KMS-11 (cell line): ENCODE results near the gene USP47.
A peak's percentile ranks its signal among the peaks of the same experiment; 100 is the strongest.

ENCODE experiments used
- H2AFZ ChIP-seq: fragments of 200-600 bp; sonication (generic); 2 replicates; pipeline ENCODE4 v1.6.1; 2016; ENCODE audit warnings: antibody characterized with exemption, mixed run types, low read depth
- H3K27ac ChIP-seq: fragments of 200-600 bp; sonication (generic); 2 replicates; pipeline ENCODE4 v1.6.1; 2016; ENCODE audit warnings: mild to moderate bottlenecking, mixed run types
- H3K27me3 ChIP-seq: fragments of 200-600 bp; sonication (generic); 2 replicates; pipeline ENCODE4 v1.6.1; 2017; ENCODE audit warnings: mild to moderate bottlenecking, low read depth, mixed run types, moderate library complexity; ENCODE audit not compliant: insufficient read depth
- H3K36me3 ChIP-seq: fragments of 200-600 bp; sonication (generic); 2 replicates; pipeline ENCODE4 v1.6.1; 2017; ENCODE audit warnings: mild to moderate bottlenecking, mixed run types; ENCODE audit not compliant: insufficient read depth
- H3K4me1 ChIP-seq: fragments of 200-600 bp; sonication (generic); 2 replicates; pipeline ENCODE4 v1.6.1; 2016; ENCODE audit warnings: mild to moderate bottlenecking, low read depth, mixed run types; ENCODE audit not compliant: poor library complexity, severe bottlenecking
- H3K4me2 ChIP-seq: fragments of 200-600 bp; sonication (generic); 2 replicates; pipeline ENCODE4 v1.7.0; 2016; ENCODE audit warnings: mild to moderate bottlenecking, mixed run types
- H3K4me3 ChIP-seq: fragments of 200-600 bp; sonication (generic); IDR thresholded peaks from 2 replicates; pipeline ENCODE4 v1.6.1; 2017; ENCODE audit warnings: low read depth, low read length, mixed read lengths; ENCODE audit not compliant: insufficient read depth
- H3K79me2 ChIP-seq: fragments of 200-600 bp; sonication (generic); 2 replicates; pipeline ENCODE4 v1.6.1; 2016; ENCODE audit warnings: low read depth, mixed run types; ENCODE audit not compliant: insufficient read depth
- H3K9ac ChIP-seq: fragments of 200-600 bp; sonication (generic); 2 replicates; pipeline ENCODE4 v1.6.1; 2016; ENCODE audit warnings: mild to moderate bottlenecking, mixed run types
- H4K20me1 ChIP-seq: fragments of 200-600 bp; sonication (generic); 2 replicates; pipeline ENCODE4 v1.6.1; 2016; ENCODE audit warnings: mild to moderate bottlenecking, mixed run types; ENCODE audit not compliant: insufficient read depth
- TF ChIP-seq, protein P1 (sequence below): fragments of 200-600 bp; sonication (generic); conservative IDR thresholded peaks from 2 replicates; pipeline ENCODE4 v1.6.1; 2017; ENCODE audit warnings: low read depth, mild to moderate bottlenecking, antibody characterized with exemption, low read length, moderate library complexity, mixed read lengths

USP47 gene

GRCh38 chr11:11965192-11965591, 123.4 kb downstream of the USP47 start:
- no peaks in the 10 kb centered on the region for H3K27me3 ChIP-seq
- no peak overlapping the region for H3K9ac ChIP-seq
- no peaks in the 10 kb centered on the region for H3K36me3 ChIP-seq
- no peaks in the 10 kb centered on the region for H4K20me1 ChIP-seq
- no peak overlapping the region for H3K4me3 ChIP-seq
- no peaks in the 10 kb centered on the region for H3K79me2 ChIP-seq
- TF ChIP-seq, protein P1, sequence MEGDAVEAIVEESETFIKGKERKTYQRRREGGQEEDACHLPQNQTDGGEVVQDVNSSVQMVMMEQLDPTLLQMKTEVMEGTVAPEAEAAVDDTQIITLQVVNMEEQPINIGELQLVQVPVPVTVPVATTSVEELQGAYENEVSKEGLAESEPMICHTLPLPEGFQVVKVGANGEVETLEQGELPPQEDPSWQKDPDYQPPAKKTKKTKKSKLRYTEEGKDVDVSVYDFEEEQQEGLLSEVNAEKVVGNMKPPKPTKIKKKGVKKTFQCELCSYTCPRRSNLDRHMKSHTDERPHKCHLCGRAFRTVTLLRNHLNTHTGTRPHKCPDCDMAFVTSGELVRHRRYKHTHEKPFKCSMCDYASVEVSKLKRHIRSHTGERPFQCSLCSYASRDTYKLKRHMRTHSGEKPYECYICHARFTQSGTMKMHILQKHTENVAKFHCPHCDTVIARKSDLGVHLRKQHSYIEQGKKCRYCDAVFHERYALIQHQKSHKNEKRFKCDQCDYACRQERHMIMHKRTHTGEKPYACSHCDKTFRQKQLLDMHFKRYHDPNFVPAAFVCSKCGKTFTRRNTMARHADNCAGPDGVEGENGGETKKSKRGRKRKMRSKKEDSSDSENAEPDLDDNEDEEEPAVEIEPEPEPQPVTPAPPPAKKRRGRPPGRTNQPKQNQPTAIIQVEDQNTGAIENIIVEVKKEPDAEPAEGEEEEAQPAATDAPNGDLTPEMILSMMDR: no peak
- H2AFZ ChIP-seq: no peak overlapping the region
- H3K27ac ChIP-seq: no peak overlapping the region
- H3K4me2 ChIP-seq: no peak overlapping the region
- H3K4me1 ChIP-seq: peaks cover 4% of the 10 kb centered on the region

GRCh38 chr11:11965656-11966353, 124.0 kb downstream of the USP47 start:
- TF ChIP-seq, protein P1: no peak
- H3K4me2 ChIP-seq: no peak overlapping the region
- H3K79me2 ChIP-seq: no peaks in the 10 kb centered on the region
- no peak overlapping the region for H3K9ac ChIP-seq
- H3K4me3 ChIP-seq: no peak overlapping the region
- no peaks in the 10 kb centered on the region for H4K20me1 ChIP-seq
- H2AFZ ChIP-seq: no peak overlapping the region
- H3K4me1 ChIP-seq: no peaks in the 10 kb centered on the region
- no peak overlapping the region for H3K27ac ChIP-seq
- H3K27me3 ChIP-seq: no peaks in the 10 kb centered on the region
- H3K36me3 ChIP-seq: no peaks in the 10 kb centered on the region

DNA sequence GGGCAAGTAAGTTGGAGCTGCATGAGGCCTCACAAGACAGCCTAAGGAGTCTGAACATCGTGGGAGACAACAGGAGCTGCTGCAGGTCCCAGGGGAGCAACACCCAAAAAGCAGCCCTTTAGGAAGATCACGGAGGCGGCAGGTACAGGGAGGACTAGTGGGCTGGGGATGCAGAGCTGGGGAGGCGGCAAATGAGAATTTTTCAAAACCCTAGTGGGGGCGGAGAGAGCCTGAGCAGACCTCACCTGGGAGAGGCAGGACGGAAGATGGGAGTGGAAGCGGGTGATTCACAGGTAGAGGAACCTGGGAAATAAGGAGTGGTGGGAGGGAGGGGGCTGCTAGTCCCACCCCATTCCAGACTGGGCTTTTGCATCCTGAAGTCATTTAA, 124.6 kb downstream of the USP47 start:
- Histone ChIP-seq H3K27ac (no peak overlapping the region), H3K4me1 (no peaks in the 10 kb centered on the region), H3K27me3 (no peaks in the 10 kb centered on the region), H3K36me3 (no peaks in the 10 kb centered on the region), H2AFZ (no peak overlapping the region; the same call in 1 of the 2 replicates), H3K79me2 (no peaks in the 10 kb centered on the region), H3K4me3 (no peak overlapping the region), H3K4me2 (no peak overlapping the region), H4K20me1 (no peaks in the 10 kb centered on the region), H3K9ac (no peak overlapping the region)
- TF ChIP-seq, protein P1: no peak

GRCh38 chr11:11966826-11967668, 125.3 kb downstream of the USP47 start:
- H4K20me1 ChIP-seq: no peaks in the 10 kb centered on the region
- TF ChIP-seq, protein P1: peak; percentile 89
- no peaks in the 10 kb centered on the region for H3K4me1 ChIP-seq
- no peak overlapping the region for H3K4me3 ChIP-seq
- H3K79me2 ChIP-seq: no peaks in the 10 kb centered on the region
- H3K36me3 ChIP-seq: no peaks in the 10 kb centered on the region
- H3K27me3 ChIP-seq: no peaks in the 10 kb centered on the region
- no peak overlapping the region; the same call in 1 of the 2 replicates for H2AFZ ChIP-seq
- H3K4me2 ChIP-seq: no peak overlapping the region
- H3K27ac ChIP-seq: no peak overlapping the region
- no peak overlapping the region for H3K9ac ChIP-seq
